K562 (cell line): ENCODE results near the gene TRIP12. TPM values are rescaled to one million over a fixed set of nuclear protein-coding genes. Genes with fewer than 3 reads are reported as not detected.
A peak's percentile ranks its signal among the peaks of the same experiment; 100 is the strongest.

Experiments used
- ATAC-seq: fragments of 200-7000 bp; cut with Tn5 transposase; 3 replicates; pipeline ENCODE4 v1.9.1; 2020; ENCODE audit warnings: moderate library complexity
- BruUV-seq: library from RNA; stranded (reverse); fragments of 400-500 nt; replicated peaks from 2 replicates; lab custom pipeline; 2021; lab: Mats Ljungman, UMichigan
- CTCF ChIA-PET: fragments of 300-600 bp; formaldehyde crosslinking; extraction: SDS; loops from one replicate; lab custom pipeline; 2021; ENCODE audit warnings: low intra/inter-chr PET ratio; lab: Yijun Ruan, JAX
- POLR2A ChIA-PET: fragments of 300-600, 350-650 bp; sonication (Branson Sonifier 250); formaldehyde crosslinking; extraction: SDS; loops from one replicate; lab custom pipeline; 2021; ENCODE audit warnings: antibody characterized with exemption, inconsistent platforms; lab: Yijun Ruan, JAX
- DNase-seq, 4 experiments: peaks; one replicate each; pipeline versions ENCODE4 v3.0.0 to v3.0.0-alpha.2; 2011 to 2018; ENCODE audit warnings: low spot score in 3 of 4, mixed read lengths in 3 of 4; ENCODE audit errors: extremely low read depth in 1 of 4
- FAIRE-seq: peaks from 2 replicates; lab custom pipeline; 2011; peaks lifted over from hg19 to GRCh38; lab: Jason Lieb, UNC
- H2AFZ ChIP-seq: 2 replicates; pipeline ENCODE4 v1.6.0; 2011; ENCODE audit warnings: low read depth, low read length, control low read depth, inconsistent platforms
- H3K27ac ChIP-seq: fragments of 200-600 bp; 3 replicates; pipeline ENCODE4 v1.8.0; 2011; ENCODE audit warnings: low read depth, mild to moderate bottlenecking, control low read depth, inconsistent platforms, low read length, moderate library complexity, mixed read lengths; ENCODE audit errors: extremely low read depth
- H3K27me3 ChIP-seq, 2 experiments: fragments of 300-600 bp in 1 of 2; 2 replicates in 1 of 2; 3 replicates in 1 of 2; pipeline versions ENCODE4 v1.6.0 to v1.8.0; 2011; ENCODE audit warnings: inconsistent platforms in 2 of 2, low read length in 2 of 2, mild to moderate bottlenecking in 1 of 2, mixed read lengths in 1 of 2, moderate library complexity in 1 of 2; ENCODE audit not compliant: control insufficient read depth in 2 of 2, insufficient read depth in 2 of 2
- H3K36me3 ChIP-seq: fragments of 300-600 bp; 3 replicates; pipeline ENCODE4 v1.8.0; 2011; ENCODE audit warnings: mild to moderate bottlenecking, low read length, inconsistent platforms; ENCODE audit not compliant: control insufficient read depth, insufficient read depth
- H3K4me1 ChIP-seq, 2 experiments: fragments of 200-600 bp in 1 of 2; replicated peaks in 1 of 2; 2 replicates in 1 of 2; 3 replicates in 1 of 2; pipeline versions ENCODE4 v1.5.1 to v1.8.0; 2011; ENCODE audit warnings: inconsistent platforms in 2 of 2, low read length in 2 of 2, mild to moderate bottlenecking in 1 of 2, mixed read lengths in 1 of 2, moderate library complexity in 1 of 2; ENCODE audit not compliant: control insufficient read depth in 2 of 2, insufficient read depth in 2 of 2
- H3K4me2 ChIP-seq: 2 replicates; pipeline ENCODE4 v1.6.1; 2011; ENCODE audit warnings: low read length, control low read depth, inconsistent platforms, mixed read lengths; ENCODE audit not compliant: insufficient read depth
- H3K4me3 ChIP-seq: fragments of 200-600 bp; sonication (generic), shearing (Covaris generic); 2 replicates; pipeline ENCODE4 v1.5.1; 2016; ENCODE audit warnings: control low read depth, inconsistent platforms
- H3K79me2 ChIP-seq: fragments of 200-600 bp; 3 replicates; pipeline ENCODE4 v1.8.0; 2011; ENCODE audit warnings: low read length, inconsistent platforms; ENCODE audit not compliant: control insufficient read depth, insufficient read depth
- H3K9ac ChIP-seq, 2 experiments: 2 replicates each; pipeline versions ENCODE4 v1.6.0 to v1.6.1; 2011; ENCODE audit warnings: low read depth in 2 of 2, low read length in 2 of 2, control low read depth in 1 of 2, inconsistent platforms in 1 of 2, mild to moderate bottlenecking in 1 of 2, mixed read lengths in 1 of 2; ENCODE audit not compliant: insufficient read depth in 1 of 2
- H3K9me1 ChIP-seq: one replicate; pipeline ENCODE4 v1.6.0; 2011; ENCODE audit warnings: inconsistent platforms, mild to moderate bottlenecking, low read length, moderate library complexity; ENCODE audit not compliant: control insufficient read depth, insufficient read depth
- H3K9me3 ChIP-seq: replicated peaks from 2 replicates; pipeline ENCODE4 v1.5.1; 2011; ENCODE audit warnings: low read depth, low read length, inconsistent platforms; ENCODE audit not compliant: control insufficient read depth, insufficient read depth
- H4K20me1 ChIP-seq: replicated peaks from 2 replicates; pipeline ENCODE4 v1.6.1; 2011; ENCODE audit warnings: low read length, inconsistent platforms, mixed read lengths; ENCODE audit not compliant: control insufficient read depth, insufficient read depth
- CC2D1A ChIP-seq: fragments of 450-650 bp; IDR thresholded peaks from 2 replicates; pipeline ENCODE4 v1.6.1; 2017; ENCODE audit warnings: mild to moderate bottlenecking
- GABPB2 ChIP-seq: fragments of 250-450 bp; sonication (Bioruptor Pico); conservative IDR thresholded peaks from 2 replicates; pipeline ENCODE4 v1.5.1; 2021; ENCODE audit warnings: mild to moderate bottlenecking
- GATA2 ChIP-seq: sonication (generic); formaldehyde crosslinking; IDR thresholded peaks from 2 replicates; pipeline ENCODE4 v1.4.0; 2020; ENCODE audit warnings: mild to moderate bottlenecking, missing genetic modification reagents
- NFYB ChIP-seq: IDR thresholded peaks from 2 replicates; pipeline ENCODE4 v1.6.1; 2011; ENCODE audit warnings: mild to moderate bottlenecking, moderate library complexity; ENCODE audit not compliant: insufficient read length; ENCODE audit errors: extremely low read depth
- NR2C1 ChIP-seq, 2 experiments: fragments of 450-650 bp; IDR thresholded peaks; 2 replicates each; pipeline ENCODE4 v1.6.1; 2017; ENCODE audit warnings: mild to moderate bottlenecking in 2 of 2, antibody characterized with exemption in 1 of 2, inconsistent platforms in 1 of 2, missing compliant biosample characterization in 1 of 2, missing genetic modification characterization in 1 of 2
- ZEB2 ChIP-seq: fragments of 450-650 bp; IDR thresholded peaks from 2 replicates; pipeline ENCODE4 v1.6.1; 2016
- ZNF165 ChIP-seq: fragments of 250-450 bp; sonication (Bioruptor Pico); IDR thresholded peaks from 2 replicates; pipeline ENCODE4 v1.4.0; 2020; ENCODE audit warnings: borderline replicate concordance
- ZNF316 ChIP-seq: fragments of 450-650 bp; IDR thresholded peaks from 2 replicates; pipeline ENCODE4 v1.6.1; 2016
- ZNF384 ChIP-seq: IDR thresholded peaks from 2 replicates; pipeline ENCODE4 v1.6.1; 2012; ENCODE audit warnings: low read depth, low read length, improper control_type of control experiment
- ZNF780A ChIP-seq: fragments of 250-450 bp; sonication (Bioruptor Pico); IDR thresholded peaks from 2 replicates; pipeline ENCODE4 v1.5.0; 2021; ENCODE audit warnings: mild to moderate bottlenecking
- WGBS: fragments of 100-300 bp; shearing (Covaris generic); methylation state at CpG from one replicate; pipeline ENCODE4 v1.1.6; 2016; ENCODE audit warnings: low coverage, mixed read lengths; ENCODE audit not compliant: insufficient coverage; ENCODE audit errors: missing lambda C conversion rate; 5-methylcytosine and 5-hydroxymethylcytosine counted together
- in situ Hi-C: fragments of 300-500 bp; cut with MboI; formaldehyde crosslinking; loops from 4 replicates; pipeline ENCODE4 v1.15.0; 2018; ENCODE audit warnings: inconsistent platforms, mixed read lengths
- intact Hi-C: fragments of 100-400 bp; cut with micrococcal nuclease; formaldehyde crosslinking; loops from 2 replicates; pipeline ENCODE4 v1.14.2; 2022
- polyA plus RNA-seq, 8 experiments: library from polyadenylated mRNA; depleted of rRNA in 4 of 8; stranded (reverse) in 5 of 8; unstranded in 3 of 8; fragments of >200 nt; fragmentation: Nextera tagmentation in 2 of 8; fragmentation: Illumina TruSeq in 1 of 8; extraction: Ambion mirVana in 2 of 8; extraction: Trizol in 1 of 8; gene quantifications; 2 replicates each; pipeline versions ENCODE4 v1.2.1 to v1.2.3, GENCODE V29; 2011 to 2014; ENCODE audit warnings: inconsistent platforms in 1 of 8, missing spikeins in 1 of 8
- total RNA-seq, 7 experiments: library from RNA; depleted of rRNA in 6 of 7; stranded (reverse); fragments of >200 nt in 6 of 7; fragmentation: Illumina TruSeq in 2 of 7; extraction: Trizol in 2 of 7; gene quantifications; 2 replicates each; pipeline versions ENCODE4 v1.2.1 to v1.2.3, GENCODE V29; 2011 to 2021; ENCODE audit warnings: low replicate concordance in 1 of 7
- TF ChIP-seq, protein P1 (sequence below): fragments of 250-450 bp; sonication (Bioruptor Pico); IDR thresholded peaks from 2 replicates; pipeline ENCODE4 v1.8.0; 2021; ENCODE audit warnings: mild to moderate bottlenecking, moderate library complexity
- TF ChIP-seq, protein P2 (sequence below): fragments of 450-650 bp; IDR thresholded peaks from 2 replicates; pipeline ENCODE4 v1.6.1; 2016
- TF ChIP-seq, protein P3 (sequence below): fragments of 250-450 bp; sonication (Bioruptor Pico); IDR thresholded peaks from 2 replicates; pipeline ENCODE4 v1.4.0; 2020

TRIP12 gene
- total and polyA plus RNA-seq, 9 of the 15 experiments (the other 6 are each of a cell fraction or from before 2014, with no cell fraction given), result 15.2 to 131 (median 80.1) TPM

DNA sequence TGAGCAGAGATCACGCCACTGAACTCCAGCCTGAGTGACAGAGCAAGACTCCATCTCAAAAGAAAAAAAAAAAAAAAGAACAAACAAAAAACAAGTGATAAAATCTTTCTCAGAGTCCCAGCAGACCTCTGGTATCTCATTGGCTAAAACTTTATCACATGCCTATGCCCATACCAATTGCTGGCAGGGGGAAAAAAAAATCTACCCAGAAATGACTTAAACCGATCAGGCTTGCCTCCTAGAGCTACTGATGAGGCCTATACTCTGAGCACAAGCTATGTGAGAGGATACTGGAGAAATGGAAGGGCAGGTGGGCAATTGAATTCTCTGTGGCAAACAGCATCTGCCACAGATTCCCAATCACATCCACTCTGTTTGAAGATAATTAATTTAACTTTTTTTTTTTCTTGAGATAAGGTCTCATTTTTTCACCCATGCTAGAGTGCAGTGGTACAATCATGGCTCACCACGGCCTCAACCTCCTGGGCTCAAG, 49.5 kb upstream of the TRIP12 start:
- H3K9ac ChIP-seq, result no peak overlapping the region
- ChIA-PET CTCF (no interaction called here), POLR2A (interaction anchor here (0.7 to 0.9 kb wide), 2 partner anchors 10 to 13 kb away, joined by 3 to 4 read pairs; no protein-coding TSS in a partner anchor)
- no peaks in the 10 kb centered on the region for H3K9me1 ChIP-seq
- no peaks in the 10 kb centered on the region for H3K9me3 ChIP-seq
- 42% methylated on average over 3 of the region's 3 CpGs for WGBS
- H3K4me1 ChIP-seq, result no peaks in the 10 kb centered on the region; a peak in 1 of 5 replicates
- no TSS peak for BruUV-seq
- no peak overlapping the region for H3K27ac ChIP-seq
- no peaks in the 10 kb centered on the region for H3K27me3 ChIP-seq
- H4K20me1 ChIP-seq, result no peaks in the 10 kb centered on the region
- in situ Hi-C loops (no loop called here), intact Hi-C loops (loop anchor here (5.0 kb wide), 1 partner anchor 49 kb away; the partner anchor contains the start of genes FBXO36 and TRIP12)
- no peak for FAIRE-seq
- no peaks in the 10 kb centered on the region for H3K36me3 ChIP-seq
- H3K4me3 ChIP-seq, result no peak overlapping the region
- DNase-seq, result no peak
- H3K79me2 ChIP-seq, result no peaks in the 10 kb centered on the region
- ATAC-seq, result peak; percentile 33; the same call in 1 of the 3 replicates
- no peak overlapping the region for H2AFZ ChIP-seq
- no peak overlapping the region for H3K4me2 ChIP-seq
- TF ChIP-seq ZNF316 (no peak), ZEB2 (no peak), ZNF384 (peak; percentile 31; the same call in 1 of the 2 replicates), NFYB (peak; percentile 27), ZNF780A (no peak), GABPB2 (CRISPR knock-in tag) (no peak), CC2D1A (no peak), GATA2 (no peak), ZNF165 (CRISPR knock-in tag) (no peak), NR2C1 (IDR thresholded peaks at IDR 0.05) (no peak), NR2C1 (tag; IDR thresholded peaks at IDR 0.05) (no peak)
- TF ChIP-seq, protein P1, sequence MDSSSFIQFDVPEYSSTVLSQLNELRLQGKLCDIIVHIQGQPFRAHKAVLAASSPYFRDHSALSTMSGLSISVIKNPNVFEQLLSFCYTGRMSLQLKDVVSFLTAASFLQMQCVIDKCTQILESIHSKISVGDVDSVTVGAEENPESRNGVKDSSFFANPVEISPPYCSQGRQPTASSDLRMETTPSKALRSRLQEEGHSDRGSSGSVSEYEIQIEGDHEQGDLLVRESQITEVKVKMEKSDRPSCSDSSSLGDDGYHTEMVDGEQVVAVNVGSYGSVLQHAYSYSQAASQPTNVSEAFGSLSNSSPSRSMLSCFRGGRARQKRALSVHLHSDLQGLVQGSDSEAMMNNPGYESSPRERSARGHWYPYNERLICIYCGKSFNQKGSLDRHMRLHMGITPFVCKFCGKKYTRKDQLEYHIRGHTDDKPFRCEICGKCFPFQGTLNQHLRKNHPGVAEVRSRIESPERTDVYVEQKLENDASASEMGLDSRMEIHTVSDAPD (CRISPR knock-in tag), result no peak
- TF ChIP-seq, protein P2, sequence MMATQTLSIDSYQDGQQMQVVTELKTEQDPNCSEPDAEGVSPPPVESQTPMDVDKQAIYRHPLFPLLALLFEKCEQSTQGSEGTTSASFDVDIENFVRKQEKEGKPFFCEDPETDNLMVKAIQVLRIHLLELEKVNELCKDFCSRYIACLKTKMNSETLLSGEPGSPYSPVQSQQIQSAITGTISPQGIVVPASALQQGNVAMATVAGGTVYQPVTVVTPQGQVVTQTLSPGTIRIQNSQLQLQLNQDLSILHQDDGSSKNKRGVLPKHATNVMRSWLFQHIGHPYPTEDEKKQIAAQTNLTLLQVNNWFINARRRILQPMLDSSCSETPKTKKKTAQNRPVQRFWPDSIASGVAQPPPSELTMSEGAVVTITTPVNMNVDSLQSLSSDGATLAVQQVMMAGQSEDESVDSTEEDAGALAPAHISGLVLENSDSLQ, result peak; percentile 73
- TF ChIP-seq, protein P3, sequence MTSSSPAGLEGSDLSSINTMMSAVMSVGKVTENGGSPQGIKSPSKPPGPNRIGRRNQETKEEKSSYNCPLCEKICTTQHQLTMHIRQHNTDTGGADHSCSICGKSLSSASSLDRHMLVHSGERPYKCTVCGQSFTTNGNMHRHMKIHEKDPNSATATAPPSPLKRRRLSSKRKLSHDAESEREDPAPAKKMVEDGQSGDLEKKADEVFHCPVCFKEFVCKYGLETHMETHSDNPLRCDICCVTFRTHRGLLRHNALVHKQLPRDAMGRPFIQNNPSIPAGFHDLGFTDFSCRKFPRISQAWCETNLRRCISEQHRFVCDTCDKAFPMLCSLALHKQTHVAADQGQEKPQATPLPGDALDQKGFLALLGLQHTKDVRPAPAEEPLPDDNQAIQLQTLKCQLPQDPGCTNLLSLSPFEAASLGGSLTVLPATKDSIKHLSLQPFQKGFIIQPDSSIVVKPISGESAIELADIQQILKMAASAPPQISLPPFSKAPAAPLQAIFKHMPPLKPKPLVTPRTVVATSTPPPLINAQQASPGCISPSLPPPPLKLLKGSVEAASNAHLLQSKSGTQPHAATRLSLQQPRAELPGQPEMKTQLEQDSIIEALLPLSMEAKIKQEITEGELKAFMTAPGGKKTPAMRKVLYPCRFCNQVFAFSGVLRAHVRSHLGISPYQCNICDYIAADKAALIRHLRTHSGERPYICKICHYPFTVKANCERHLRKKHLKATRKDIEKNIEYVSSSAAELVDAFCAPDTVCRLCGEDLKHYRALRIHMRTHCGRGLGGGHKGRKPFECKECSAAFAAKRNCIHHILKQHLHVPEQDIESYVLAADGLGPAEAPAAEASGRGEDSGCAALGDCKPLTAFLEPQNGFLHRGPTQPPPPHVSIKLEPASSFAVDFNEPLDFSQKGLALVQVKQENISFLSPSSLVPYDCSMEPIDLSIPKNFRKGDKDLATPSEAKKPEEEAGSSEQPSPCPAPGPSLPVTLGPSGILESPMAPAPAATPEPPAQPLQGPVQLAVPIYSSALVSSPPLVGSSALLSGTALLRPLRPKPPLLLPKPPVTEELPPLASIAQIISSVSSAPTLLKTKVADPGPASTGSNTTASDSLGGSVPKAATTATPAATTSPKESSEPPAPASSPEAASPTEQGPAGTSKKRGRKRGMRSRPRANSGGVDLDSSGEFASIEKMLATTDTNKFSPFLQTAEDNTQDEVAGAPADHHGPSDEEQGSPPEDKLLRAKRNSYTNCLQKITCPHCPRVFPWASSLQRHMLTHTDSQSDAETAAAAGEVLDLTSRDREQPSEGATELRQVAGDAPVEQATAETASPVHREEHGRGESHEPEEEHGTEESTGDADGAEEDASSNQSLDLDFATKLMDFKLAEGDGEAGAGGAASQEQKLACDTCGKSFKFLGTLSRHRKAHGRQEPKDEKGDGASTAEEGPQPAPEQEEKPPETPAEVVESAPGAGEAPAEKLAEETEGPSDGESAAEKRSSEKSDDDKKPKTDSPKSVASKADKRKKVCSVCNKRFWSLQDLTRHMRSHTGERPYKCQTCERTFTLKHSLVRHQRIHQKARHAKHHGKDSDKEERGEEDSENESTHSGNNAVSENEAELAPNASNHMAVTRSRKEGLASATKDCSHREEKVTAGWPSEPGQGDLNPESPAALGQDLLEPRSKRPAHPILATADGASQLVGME (CRISPR knock-in tag), result no peak
